Uterus (tissue), 2 donors: Measurements from ENCODE around the gene FGFR3.

Experiments used
- CTCF ChIP-seq, 4 experiments: fragments of 200-600 bp in 2 of 4; fragments of 450-650 bp in 2 of 4; sonication (generic) in 2 of 4; IDR thresholded peaks; one replicate each; pipeline ENCODE4 v1.5.1; 2016 to 2019; ENCODE audit warnings: antibody characterized with exemption in 4 of 4, mild to moderate bottlenecking in 2 of 4, moderate library complexity in 1 of 4
- POLR2A ChIP-seq, 2 donors: fragments of 450-650 bp; IDR thresholded peaks; one replicate each; pipeline ENCODE4 v1.6.1; 2016; ENCODE audit warnings: antibody characterized with exemption in 2 of 2, mild to moderate bottlenecking in 1 of 2, moderate library complexity in 1 of 2

GRCh38 chr4:1757836-1758235, 35.3 kb upstream of the FGFR3 start:
- TF ChIP-seq POLR2A (IDR thresholded peaks at IDR 0.05) (no peak), CTCF (IDR thresholded peaks at IDR 0.05) (no peak)
